ENCODE results near the gene PLPP4. TPM values are rescaled to one million over a fixed set of nuclear protein-coding genes. Genes with fewer than 3 reads are reported as not detected.

PLPP4 gene
- total and polyA plus RNA-seq, 2 donors (not counting 3 experiments of a cell fraction or from before 2014, with no cell fraction given): 15.5 to 36.4 TPM

GRCh38 chr10:120465138-120465537, 8.1 kb downstream of the PLPP4 start:
- intact Hi-C loops (cut with micrococcal nuclease): no loop called here
- Histone ChIP-seq H3K4me3 (replicated peaks in 1 of 3; ENCODE audit: insufficient read depth in 1 of 3, low read depth in 1 of 3, low read length in 3 of 3) (no peak overlapping the region), H3K4me2 (ENCODE audit: insufficient read depth, low read length) (no peak overlapping the region), H3K27ac (ENCODE audit: insufficient read depth, low read depth, low read length) (no peak overlapping the region), H3K79me2 (ENCODE audit: control insufficient read depth, insufficient read depth, low read length) (peaks cover 10% of the 10 kb centered on the region), H3K9me1 (replicated peaks; ENCODE audit: control insufficient read depth, extremely low read depth, insufficient read depth, low read length) (no peaks in the 10 kb centered on the region), H2AFZ (ENCODE audit: low read depth, low read length) (no peak overlapping the region), H3K4me1 (ENCODE audit: control insufficient read depth, extremely low read depth, insufficient read depth, low read length) (peaks cover 17% of the 10 kb centered on the region), H3K27me3 (ENCODE audit: control insufficient read depth in 2 of 2, insufficient read depth in 2 of 2, low read length in 2 of 2) (no peaks in the 10 kb centered on the region), H3K9me3 (replicated peaks; ENCODE audit: control insufficient read depth, insufficient read depth, low read length) (no peaks in the 10 kb centered on the region), H3K9ac (replicated peaks; ENCODE audit: extremely low read depth, insufficient read depth, low read length) (no peak overlapping the region), H3K36me3 (ENCODE audit: control insufficient read depth in 2 of 2, extremely low read depth in 1 of 2, insufficient read depth in 2 of 2, low read length in 2 of 2) (no peaks in the 10 kb centered on the region), H4K20me1 (replicated peaks; ENCODE audit: control insufficient read depth, extremely low read depth, insufficient read depth, low read length) (no peaks in the 10 kb centered on the region)
- ChIA-PET CTCF (interaction anchor here (1.0 kb wide), 1 partner anchor 42 kb away, joined by 5 read pairs; no protein-coding TSS in a partner anchor), POLR2A (no interaction called here)
- FAIRE-seq (no peak), DNase-seq (ENCODE audit: low read depth, low spot score) (no peak)
- dilution Hi-C loops (cut with MboI; ENCODE audit: extremely low pct_ligation_motif_present, low sequenced_read_pairs): no loop called here
- BruUV-seq (replicated peaks): no TSS peak
- TF ChIP-seq EZH2 (IDR thresholded peaks at IDR 0.05; ENCODE audit: borderline replicate concordance, low read depth, low read length, severe bottlenecking) (no peak), POLR2AphosphoS5 (IDR thresholded peaks at IDR 0.05; ENCODE audit: insufficient read depth, low read depth, low read length) (no peak), MYC (IDR thresholded peaks at IDR 0.05; ENCODE audit: low read depth, low read length) (no peak), CTCF (IDR thresholded peaks at IDR 0.05; ENCODE audit: extremely low read depth in 1 of 2, insufficient read depth in 1 of 2, low read depth in 1 of 2, low read length in 2 of 2) (no peak), GATA2 (IDR thresholded peaks at IDR 0.05; ENCODE audit: insufficient read depth, insufficient read length, low read depth, low read length) (no peak), POLR2A (IDR thresholded peaks at IDR 0.05; ENCODE audit: low read depth, low read length) (no peak), MAX (IDR thresholded peaks at IDR 0.05; ENCODE audit: insufficient read depth, insufficient read length) (no peak), JUN (IDR thresholded peaks at IDR 0.05; ENCODE audit: borderline replicate concordance, insufficient read depth, insufficient read length, low read depth) (no peak), FOS (IDR thresholded peaks at IDR 0.05; ENCODE audit: borderline replicate concordance, insufficient read depth, low read length) (no peak)
